HepG2 (cell line): Measurements from ENCODE around the gene PP2D1. TPM values are rescaled to one million over a fixed set of nuclear protein-coding genes. Genes with fewer than 3 reads are reported as not detected.

ENCODE experiments used
- ATAC-seq: fragments of 200-7000 bp; cut with Tn5 transposase; 3 replicates; pipeline ENCODE4 v1.9.1; 2020; ENCODE audit warnings: mild to moderate bottlenecking, moderate library complexity
- BruUV-seq: library from RNA; stranded (reverse); fragments of 400-500 nt; replicated peaks from 2 replicates; lab custom pipeline; 2021; lab: Mats Ljungman, UMichigan
- CTCF ChIA-PET: fragments of 300-600 bp; formaldehyde crosslinking; extraction: SDS; loops from one replicate; lab custom pipeline; 2021; ENCODE audit warnings: low total read pairs, inconsistent platforms, low intra/inter-chr PET ratio; lab: Yijun Ruan, JAX
- POLR2A ChIA-PET: fragments of 350-600 bp; sonication (Branson Sonifier 250); formaldehyde crosslinking; loops from one replicate; lab custom pipeline; 2020; ENCODE audit warnings: antibody characterized with exemption, inconsistent platforms; lab: Yijun Ruan, JAX
- DNase-seq: peaks from one replicate; pipeline ENCODE4 v3.0.0-alpha.2; 2015; ENCODE audit warnings: low spot score
- FAIRE-seq: peaks from 3 replicates; lab custom pipeline; 2011; peaks lifted over from hg19 to GRCh38; lab: Jason Lieb, UNC
- H2AFZ ChIP-seq: one replicate; pipeline ENCODE4 v1.6.1; 2011; ENCODE audit warnings: low read length, inconsistent platforms
- H3K27ac ChIP-seq: fragments of 300-600 bp; 3 replicates; pipeline ENCODE4 v1.8.0; 2011; ENCODE audit warnings: mixed run types, mild to moderate bottlenecking, mixed read lengths, low read length, inconsistent platforms; ENCODE audit not compliant: insufficient read depth; ENCODE audit errors: extremely low read length
- H3K27me3 ChIP-seq, 2 experiments: fragments of 200-600 bp in 1 of 2; 2 replicates in 1 of 2; 3 replicates in 1 of 2; pipeline versions ENCODE4 v1.6.0 to v1.8.0; 2011; ENCODE audit warnings: low read length in 2 of 2, mild to moderate bottlenecking in 2 of 2, moderate library complexity in 2 of 2, inconsistent platforms in 1 of 2; ENCODE audit not compliant: insufficient read depth in 2 of 2, control insufficient read depth in 1 of 2
- H3K36me3 ChIP-seq, 2 experiments: fragments of 200-600 bp in 1 of 2; replicated peaks in 1 of 2; 2 replicates in 1 of 2; 3 replicates in 1 of 2; pipeline versions ENCODE4 v1.5.1 to v1.8.0; 2011; ENCODE audit warnings: low read length in 2 of 2, inconsistent platforms in 1 of 2; ENCODE audit not compliant: insufficient read depth in 2 of 2, control insufficient read depth in 1 of 2
- H3K4me1 ChIP-seq: 2 replicates; pipeline ENCODE4 v1.5.1; 2012; ENCODE audit warnings: low read length, inconsistent platforms; ENCODE audit not compliant: insufficient read depth
- H3K4me2 ChIP-seq: 2 replicates; pipeline ENCODE4 v1.6.0; 2011; ENCODE audit warnings: low read depth, low read length, inconsistent platforms
- H3K4me3 ChIP-seq, 3 experiments: fragments of 200-600 bp in 1 of 3; sonication (generic), shearing (Covaris generic) in 1 of 3; replicated peaks in 1 of 3; 2 replicates each; pipeline ENCODE4 v1.5.1; 2011 to 2016; ENCODE audit warnings: low read length in 3 of 3, inconsistent platforms in 2 of 3, low read depth in 2 of 3, mild to moderate bottlenecking in 2 of 3, control low read depth in 1 of 3, mixed read lengths in 1 of 3; ENCODE audit not compliant: insufficient read depth in 1 of 3
- H3K79me2 ChIP-seq: one replicate; pipeline ENCODE4 v1.6.1; 2011; ENCODE audit warnings: low read length, inconsistent platforms; ENCODE audit not compliant: insufficient read depth
- H3K9ac ChIP-seq: 2 replicates; pipeline ENCODE4 v1.6.0; 2011; ENCODE audit warnings: mild to moderate bottlenecking, low read depth, low read length, inconsistent platforms; ENCODE audit not compliant: insufficient read depth
- H3K9me3 ChIP-seq: 2 replicates; pipeline ENCODE4 v1.5.1; 2012; ENCODE audit warnings: mild to moderate bottlenecking, low read length
- H4K20me1 ChIP-seq: 2 replicates; pipeline ENCODE4 v1.6.0; 2011; ENCODE audit warnings: inconsistent platforms, mild to moderate bottlenecking, low read length, moderate library complexity; ENCODE audit not compliant: insufficient read depth
- AGO2 ChIP-seq: fragments of 200-400 bp; formaldehyde crosslinking; optimal IDR thresholded peaks from 2 replicates; pipeline ENCODE3; 2017; ENCODE audit warnings: mild to moderate bottlenecking, low read depth, low read length, moderate library complexity
- DNMT3B ChIP-seq: conservative IDR thresholded peaks from 2 replicates; pipeline ENCODE4 v1.6.1; 2016; ENCODE audit warnings: missing biosample characterization, control low read depth
- FOXM1 ChIP-seq: sonication (generic); formaldehyde crosslinking; IDR thresholded peaks from 2 replicates; pipeline ENCODE4 v1.5.0; 2020; ENCODE audit warnings: missing genetic modification reagents
- HOXA3 ChIP-seq: sonication (generic); formaldehyde crosslinking; IDR thresholded peaks from 2 replicates; pipeline ENCODE4 v1.5.0; 2020; ENCODE audit warnings: missing genetic modification reagents
- KAT2B ChIP-seq: fragments of 150-350 bp; IDR thresholded peaks from 2 replicates; pipeline ENCODE4 v1.6.1; 2014; ENCODE audit warnings: low read depth, low read length, borderline replicate concordance
- MXD3 ChIP-seq: IDR thresholded peaks from 2 replicates; pipeline ENCODE4 v1.6.1; 2016; ENCODE audit warnings: mild to moderate bottlenecking, missing biosample characterization, missing genetic modification reagents
- MXD4 ChIP-seq: IDR thresholded peaks from 2 replicates; pipeline ENCODE4 v1.6.1; 2016; ENCODE audit warnings: mild to moderate bottlenecking, missing biosample characterization, missing genetic modification reagents
- NR0B2 ChIP-seq: sonication (generic); formaldehyde crosslinking; IDR thresholded peaks from 2 replicates; pipeline ENCODE4 v1.4.0; 2020; ENCODE audit warnings: mild to moderate bottlenecking, missing genetic modification reagents
- PCBP1 ChIP-seq: fragments of 200-400 bp; formaldehyde crosslinking; IDR thresholded peaks from 2 replicates; pipeline ENCODE4 v1.6.1; 2017; ENCODE audit warnings: mild to moderate bottlenecking, low read depth, low read length, borderline replicate concordance
- ZBTB7A ChIP-seq: sonication (generic); formaldehyde crosslinking; IDR thresholded peaks from 2 replicates; pipeline ENCODE4 v1.8.0; 2022; ENCODE audit warnings: mild to moderate bottlenecking, missing genetic modification reagents
- ZNF256 ChIP-seq: sonication (generic); formaldehyde crosslinking; conservative IDR thresholded peaks from 2 replicates; pipeline ENCODE4 v1.4.0; 2020; ENCODE audit warnings: missing genetic modification reagents
- ZNF281 ChIP-seq: sonication (generic); formaldehyde crosslinking; IDR thresholded peaks from 2 replicates; pipeline ENCODE4 v1.4.0; 2020; ENCODE audit warnings: missing genetic modification reagents, borderline replicate concordance
- ZNF30 ChIP-seq: sonication (generic); formaldehyde crosslinking; IDR thresholded peaks from 2 replicates; pipeline ENCODE4 v1.5.0; 2020; ENCODE audit warnings: mild to moderate bottlenecking, missing genetic modification reagents
- ZNF646 ChIP-seq: sonication (generic); formaldehyde crosslinking; IDR thresholded peaks from 2 replicates; pipeline ENCODE4 v1.9.0; 2021; ENCODE audit warnings: mild to moderate bottlenecking, missing genetic modification reagents
- WGBS: methylation state at CpG from one replicate; pipeline ENCODE4 v1.1.6; 2017; ENCODE audit warnings: low lambda C conversion rate; 5-methylcytosine and 5-hydroxymethylcytosine counted together
- in situ Hi-C: cut with HindIII; loops from 2 replicates; pipeline ENCODE4 v1.10.0; 2017; ENCODE audit warnings: low pct_unique_long_range_greater_than_20kb; ENCODE audit not compliant: extremely low pct_ligation_motif_present
- intact Hi-C: fragments of 100-400 bp; cut with micrococcal nuclease; formaldehyde crosslinking; loops from one replicate; pipeline ENCODE4 v1.10.0; 2022; ENCODE audit not compliant: unreplicated experiment
- polyA plus RNA-seq, 8 experiments: library from polyadenylated mRNA; depleted of rRNA in 3 of 8; stranded (reverse) in 7 of 8; unstranded in 1 of 8; fragments of >200 nt; fragmentation: Illumina TruSeq in 4 of 8; extraction: Trizol in 4 of 8; gene quantifications; 2 replicates each; pipeline versions ENCODE4 v1.2.1 to v1.2.3, GENCODE V29; 2011 to 2016; ENCODE audit warnings: low read depth in 4 of 8, missing spikeins in 1 of 8, mixed read lengths in 1 of 8; ENCODE audit not compliant: insufficient read depth in 1 of 8
- total RNA-seq, 5 experiments: library from RNA; depleted of rRNA; stranded (reverse); fragments of >200 nt; fragmentation: Illumina TruSeq; extraction: Trizol; gene quantifications; 2 replicates each; pipeline ENCODE4 v1.2.3, GENCODE V29; 2016; ENCODE audit warnings: low read depth in 1 of 5

PP2D1 gene
- total and polyA plus RNA-seq, 2 of the 13 experiments (the other 11 are each of a cell fraction or from before 2014, with no cell fraction given), result not detected

GRCh38 chr3:19947549-19948225 lies 64.4 kb downstream of the PP2D1 start:
- Histone ChIP-seq H3K27me3 (no peaks in the 10 kb centered on the region; a peak in 1 of 5 replicates), H3K4me3 (peak overlapping the region; percentile 73 to 98 (median 90)), H3K79me2 (peaks cover 59% of the 10 kb centered on the region), H3K4me2 (peak overlapping the region; percentile 83), H3K9ac (peak overlapping the region; percentile 94), H2AFZ (no peak overlapping the region), H3K9me3 (no peaks in the 10 kb centered on the region), H3K36me3 (peaks cover 3 to 19% of the 10 kb centered on the region in 2 experiments; a peak in 4 of 5 replicates), H4K20me1 (peaks cover 27% of the 10 kb centered on the region), H3K27ac (peak overlapping the region; percentile 88), H3K4me1 (peaks cover 29% of the 10 kb centered on the region)
- TSS peak; percentile 55 for BruUV-seq
- ChIA-PET CTCF (no interaction called here), POLR2A (interaction anchor here (1.0 to 1.2 kb wide), 2 partner anchors 9 to 93 kb away, joined by 5 read pairs; no protein-coding TSS in a partner anchor)
- 1% methylated on average over 21 of the region's 30 CpGs for WGBS
- intact Hi-C loops (loop anchor here (2.0 to 10.0 kb wide), 4 partner anchors 61 to 375 kb away; partner anchors contain the start of genes KAT2B and SGO1), in situ Hi-C loops (no loop called here)
- FAIRE-seq (peak; percentile 37), DNase-seq (peak; percentile 42), ATAC-seq (peak; percentile 69)
- no peak for TF ChIP-seq FOXM1 (CRISPR knock-in tag)
- peak; percentile 65 for TF ChIP-seq AGO2
- TF ChIP-seq HOXA3 (CRISPR knock-in tag), result no peak
- no peak for TF ChIP-seq ZNF256 (CRISPR knock-in tag)
- 0 out of 2 replicates have a peak, but pooled peaks have one; percentile 2 for TF ChIP-seq DNMT3B
- TF ChIP-seq PCBP1, result no peak
- TF ChIP-seq ZNF30 (CRISPR knock-in tag), result no peak
- no peak for TF ChIP-seq NR0B2 (CRISPR knock-in tag)
- no peak for TF ChIP-seq ZBTB7A (CRISPR knock-in tag)
- no peak for TF ChIP-seq ZNF281 (CRISPR knock-in tag)
- TF ChIP-seq KAT2B, result no peak
- no peak for TF ChIP-seq MXD4 (CRISPR knock-in tag)
- no peak for TF ChIP-seq ZNF646
- TF ChIP-seq MXD3 (CRISPR knock-in tag), result peak; percentile 66; the same call in 1 of the 2 replicates
